ENCODE results near the gene SYT15.
"Not testable (repeated sequence)": the region's sequence is repeated elsewhere in the genome, so short reads cannot be mapped to it uniquely, and the experiment has no call there.

The SYT15 gene

DNA sequence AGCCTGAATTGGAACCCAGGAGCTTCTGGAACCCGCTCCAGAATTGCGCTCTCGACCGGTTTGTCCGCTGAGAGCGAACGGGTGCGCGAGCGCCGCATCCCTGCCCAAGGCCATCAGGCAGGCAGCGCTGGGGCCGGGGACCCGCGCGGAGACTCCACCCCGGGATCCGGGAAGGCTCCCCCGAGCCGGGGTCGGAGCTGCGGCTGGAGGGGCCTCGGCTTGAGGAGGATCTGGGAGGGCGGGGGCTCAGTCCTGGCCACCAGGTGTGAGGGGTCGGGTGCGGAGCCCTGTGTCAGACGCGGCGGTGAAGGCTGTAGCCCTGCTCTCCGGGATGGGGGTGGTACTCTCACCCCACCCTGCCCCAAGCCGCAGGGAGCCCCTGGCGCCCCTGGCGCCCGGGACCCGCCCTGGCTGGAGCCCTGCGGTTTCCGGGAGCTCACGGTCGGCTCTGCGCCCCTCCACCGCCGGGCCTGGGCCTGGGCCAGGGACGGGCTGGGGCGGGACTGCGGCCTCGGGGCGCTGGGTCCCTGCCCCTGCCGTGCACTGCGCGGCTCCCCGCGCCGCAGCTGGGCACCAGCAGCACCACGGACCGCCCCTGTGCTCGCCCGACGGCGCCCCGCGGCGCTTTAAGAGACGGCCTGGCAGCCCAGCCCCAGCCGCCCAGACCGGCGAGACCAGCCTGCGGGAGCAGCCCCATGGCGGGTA is at the start of gene SYT15:
Gene SYT15, plus strand, starts transcription at position 655 of the 705 bp plus-strand sequence. Its CDS starts 41 bp downstream, at position 696.
- DNase-seq: not testable (repeated sequence)

DNA sequence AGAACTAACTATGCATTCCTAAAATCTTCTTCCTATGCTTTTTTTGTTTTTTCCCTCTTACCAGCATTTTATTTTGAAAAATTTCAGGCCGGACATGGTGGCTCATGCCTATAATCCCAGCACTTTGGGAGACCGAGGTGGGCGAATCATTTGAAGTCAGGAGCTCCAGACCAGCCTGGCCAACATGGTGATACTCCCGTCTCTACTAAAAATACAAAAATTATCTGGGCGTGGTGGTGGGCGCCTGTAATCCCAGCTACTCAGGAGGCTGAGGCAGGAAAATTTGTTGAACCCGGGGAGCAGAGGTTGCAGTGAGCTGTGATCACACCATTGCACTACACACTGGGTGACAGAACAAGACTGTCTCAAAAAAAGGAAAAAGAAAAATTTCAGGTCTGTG is 49.2 kb upstream of the SYT15 start:
- DNase-seq: not testable (repeated sequence)

DNA sequence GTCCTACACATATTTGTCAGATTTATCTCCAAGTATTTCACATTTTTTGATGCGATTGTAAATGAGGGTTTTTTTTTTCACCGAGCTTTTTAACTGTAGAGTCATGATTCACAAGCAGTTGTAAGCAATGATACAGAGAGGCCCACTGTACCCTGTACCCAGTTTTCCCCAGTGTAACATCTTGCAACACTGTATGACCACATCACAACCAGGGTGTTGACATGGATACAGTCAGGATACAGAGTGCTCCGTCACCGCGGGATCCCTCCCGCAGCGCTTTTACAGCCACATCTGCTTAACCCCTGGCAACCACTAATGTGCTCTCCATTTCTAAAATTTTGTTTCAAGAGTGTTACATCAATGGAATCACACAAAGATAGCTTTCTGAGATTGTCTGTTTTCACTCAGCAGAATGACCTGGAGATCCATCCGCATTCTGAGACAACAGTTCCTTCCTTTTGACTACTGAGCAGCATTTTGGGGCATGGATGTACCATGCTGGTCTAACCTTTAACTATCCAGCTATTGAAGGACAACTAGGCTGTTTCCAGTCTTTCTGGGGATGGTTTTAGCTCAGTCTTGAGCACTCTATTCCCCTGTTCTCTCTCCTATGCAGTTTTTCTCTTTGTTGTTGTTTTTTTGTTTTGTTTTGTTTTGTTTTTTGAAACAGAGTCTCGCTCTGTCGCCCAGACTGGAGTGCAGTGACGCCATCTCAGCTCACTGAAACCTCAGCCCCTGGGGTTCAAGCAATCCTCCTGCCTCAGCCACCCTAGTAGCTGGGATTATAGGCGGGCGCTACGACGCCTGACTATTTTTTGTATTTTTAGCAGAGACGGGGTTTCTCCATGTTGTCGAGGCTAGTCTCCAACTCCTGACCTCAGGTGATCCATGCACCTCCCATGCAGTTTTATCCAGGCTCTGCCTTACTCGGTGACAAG is 48.4 kb upstream of the SYT15 start:
- DNase-seq: no peak

DNA sequence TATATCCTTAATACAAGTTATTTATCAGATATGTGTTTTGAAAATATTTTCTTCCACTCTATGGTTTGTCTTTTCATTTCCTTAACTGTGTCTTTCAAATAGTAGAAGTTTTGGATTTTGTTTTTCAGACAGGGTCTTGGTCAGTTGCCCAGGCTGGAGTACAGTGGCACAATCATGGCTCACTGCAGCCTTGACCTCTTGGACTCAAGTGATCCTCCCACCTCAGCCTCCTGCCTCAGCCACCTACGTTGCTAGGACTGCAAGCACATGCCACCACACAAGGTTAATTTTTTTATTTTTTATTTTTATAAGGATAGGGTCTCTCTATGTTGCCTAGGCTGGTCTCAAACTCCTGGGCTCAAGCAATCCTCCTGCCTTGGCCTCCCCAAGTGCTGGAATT is 46.7 kb upstream of the SYT15 start:
- not testable (repeated sequence) for DNase-seq

DNA sequence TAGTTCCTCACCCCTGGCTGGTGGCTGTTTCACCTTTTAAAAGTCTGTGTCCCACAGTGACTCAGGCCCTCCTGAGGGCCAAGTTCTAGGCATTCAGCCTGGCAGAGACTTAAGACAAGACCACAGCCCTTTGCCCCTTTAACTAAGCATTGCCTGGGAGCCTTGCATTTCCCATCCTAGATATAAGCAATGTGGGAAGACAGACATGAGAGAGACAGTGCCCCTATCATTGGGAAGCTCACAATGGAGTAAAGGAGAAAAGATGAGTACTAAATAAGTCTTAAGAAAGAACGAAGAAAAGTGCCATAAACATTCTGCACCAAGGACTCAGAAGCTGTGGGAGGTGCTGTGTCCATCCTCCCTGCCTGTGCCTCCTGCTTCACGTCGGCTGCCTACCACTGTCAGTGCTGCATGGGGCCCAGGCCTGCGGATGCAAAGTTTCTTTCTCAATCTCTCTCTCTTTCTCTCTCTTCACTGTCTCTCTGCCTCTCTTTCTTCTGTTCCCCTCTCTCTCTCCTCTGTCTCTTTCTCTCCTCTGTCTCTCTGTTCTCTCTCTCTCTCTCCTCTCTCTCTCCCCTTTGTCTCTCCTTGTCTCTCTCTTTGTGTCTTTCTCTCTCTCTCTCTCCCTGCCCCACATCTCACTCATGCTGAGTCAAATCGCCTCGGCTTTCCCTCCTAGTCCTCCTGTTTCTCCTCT is 44.0 kb upstream of the SYT15 start:
- no peak for DNase-seq

DNA sequence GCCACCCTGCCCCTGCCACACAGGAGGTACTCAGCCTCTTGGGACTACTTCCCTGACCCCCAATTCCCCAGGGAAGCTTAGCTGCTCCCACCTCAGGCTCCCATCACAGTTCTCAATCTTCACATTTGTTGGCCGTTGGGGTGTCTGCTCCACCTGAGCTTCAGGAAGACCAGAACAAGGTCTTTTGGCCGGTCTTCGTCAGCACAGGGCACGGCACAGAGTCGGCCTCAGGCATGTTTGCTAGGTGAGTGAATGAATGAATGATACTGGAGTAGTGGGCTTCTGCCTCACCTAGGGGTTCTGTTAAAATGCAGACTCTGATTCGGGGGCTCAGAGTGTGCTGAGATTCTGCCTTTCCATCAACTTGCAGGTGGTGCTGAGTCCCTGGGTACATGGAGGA is 42.8 kb upstream of the SYT15 start:
- no peak for DNase-seq

DNA sequence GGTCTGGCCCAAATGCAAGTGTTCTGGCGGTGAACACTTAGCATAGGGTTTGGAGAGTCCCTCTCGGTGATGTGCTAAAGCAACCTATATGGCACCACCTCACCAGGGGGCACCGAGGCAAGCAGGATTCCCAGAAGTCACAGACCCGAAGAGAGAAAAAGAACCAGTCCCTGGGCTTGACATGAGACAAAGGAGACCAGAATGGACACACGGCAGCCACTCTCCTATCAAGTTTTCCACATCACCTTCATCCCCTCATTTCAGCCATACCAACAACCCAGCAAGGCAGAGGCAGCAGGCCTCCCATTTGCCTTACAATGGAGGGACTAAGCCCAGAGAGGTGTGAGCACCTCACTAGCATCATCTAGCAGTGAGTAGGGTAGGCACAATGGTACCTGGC is 42.1 kb upstream of the SYT15 start:
- no peak for DNase-seq

DNA sequence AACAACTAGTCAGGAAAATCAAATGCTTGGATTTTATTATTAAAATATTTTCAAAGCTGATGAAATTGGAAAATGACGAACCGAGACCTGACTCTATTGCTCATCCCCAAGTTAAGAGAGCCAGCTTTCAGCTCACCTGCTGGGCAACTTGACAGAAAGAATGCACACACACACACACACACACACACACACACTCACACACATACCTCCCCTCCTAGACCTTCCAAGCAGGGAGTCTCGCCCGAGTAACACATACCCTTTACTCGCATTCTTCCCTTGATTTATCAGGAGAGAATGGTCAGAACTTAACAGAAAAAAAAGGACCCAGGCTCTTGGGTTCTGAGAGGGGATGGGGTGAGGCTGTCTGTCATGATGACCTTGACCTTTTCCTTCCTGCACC is 41.6 kb upstream of the SYT15 start:
- no peak for DNase-seq

DNA sequence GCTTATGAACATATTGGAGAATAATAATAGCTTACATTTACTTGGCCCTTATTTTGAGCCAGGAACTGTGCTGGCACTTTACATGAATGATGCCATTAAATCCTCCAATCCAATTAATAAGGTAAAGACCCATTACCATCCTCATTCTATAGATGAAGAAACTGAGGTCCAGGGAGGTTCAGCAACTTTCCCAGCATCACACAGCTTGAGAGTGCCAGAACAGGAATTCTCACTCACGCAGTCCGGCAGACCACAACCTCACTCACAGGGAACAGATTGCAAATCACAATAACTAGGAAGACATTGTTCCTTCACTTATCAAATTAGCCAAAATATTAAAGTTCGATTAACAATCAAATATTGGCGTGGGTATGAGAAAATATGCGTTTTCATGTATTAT is 40.8 kb upstream of the SYT15 start:
- DNase-seq: no peak

DNA sequence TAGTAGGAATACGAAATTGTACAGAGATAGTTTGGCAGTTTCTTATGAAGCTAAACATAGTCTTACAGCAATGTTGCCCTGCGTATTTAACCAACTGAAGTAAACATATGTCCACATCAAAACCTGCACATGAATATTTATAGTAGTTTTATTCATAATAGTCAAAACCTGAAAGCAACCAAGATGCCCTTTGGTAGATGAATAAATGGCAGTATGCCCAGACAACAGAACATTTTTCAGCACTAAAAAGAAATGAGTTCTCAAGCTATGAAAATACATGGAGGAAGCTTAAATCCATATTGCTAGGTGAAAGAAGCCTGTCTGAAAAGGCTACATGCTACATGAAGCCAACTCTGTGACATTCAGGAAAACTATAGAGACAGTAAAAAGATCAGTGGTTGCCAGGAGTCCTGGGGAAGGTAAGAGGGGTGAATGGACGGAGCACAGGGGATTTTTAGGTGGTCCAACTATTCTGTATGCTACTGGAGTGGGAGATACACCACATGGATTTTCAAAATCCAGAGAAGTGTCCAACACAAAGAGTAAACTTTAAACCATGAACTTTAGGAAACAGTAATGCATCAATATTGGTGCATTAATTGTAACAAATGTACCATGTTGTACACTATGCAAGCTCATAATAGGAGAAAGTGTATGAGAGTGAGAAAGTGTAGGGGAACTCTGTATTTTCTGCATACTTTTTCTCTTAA is 40.1 kb upstream of the SYT15 start:
- no peak for DNase-seq

DNA sequence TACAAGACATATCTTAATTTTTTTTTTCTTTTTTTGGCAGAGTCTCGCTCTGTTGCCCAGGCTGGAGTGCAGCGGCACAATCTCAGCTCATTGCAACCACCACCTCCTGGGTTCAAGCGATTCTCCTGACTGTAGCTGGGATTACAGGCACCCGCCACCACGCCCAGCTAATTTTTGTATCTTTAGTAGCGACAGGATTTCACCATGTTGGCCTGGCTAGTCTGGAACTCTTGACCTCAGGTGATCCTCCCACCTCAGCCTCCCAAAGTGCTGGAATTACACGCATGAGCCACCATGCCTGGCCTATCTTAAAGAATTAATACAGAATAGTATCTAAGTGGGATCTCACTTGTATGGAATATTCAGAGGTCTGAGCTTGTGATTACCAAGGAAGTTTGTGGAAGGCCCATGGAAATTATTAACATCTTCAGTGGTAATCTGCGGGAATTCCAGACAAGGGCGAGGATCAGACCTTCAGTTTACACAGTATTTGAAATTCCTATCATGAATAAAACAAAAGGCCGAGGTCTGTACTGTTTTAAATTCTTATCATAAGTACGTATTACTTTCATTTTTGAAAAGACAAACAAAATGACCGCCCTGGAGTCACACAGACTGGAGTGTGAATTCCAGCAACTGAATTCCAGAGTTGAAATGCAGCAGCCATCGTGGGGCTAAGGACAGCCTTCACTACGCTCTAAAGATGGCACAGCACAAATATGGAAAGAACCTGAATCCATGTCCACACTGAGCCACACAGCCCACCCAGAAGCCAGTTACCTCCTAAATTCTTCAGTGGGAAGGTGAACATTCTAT is 39.1 kb upstream of the SYT15 start:
- no peak for DNase-seq

DNA sequence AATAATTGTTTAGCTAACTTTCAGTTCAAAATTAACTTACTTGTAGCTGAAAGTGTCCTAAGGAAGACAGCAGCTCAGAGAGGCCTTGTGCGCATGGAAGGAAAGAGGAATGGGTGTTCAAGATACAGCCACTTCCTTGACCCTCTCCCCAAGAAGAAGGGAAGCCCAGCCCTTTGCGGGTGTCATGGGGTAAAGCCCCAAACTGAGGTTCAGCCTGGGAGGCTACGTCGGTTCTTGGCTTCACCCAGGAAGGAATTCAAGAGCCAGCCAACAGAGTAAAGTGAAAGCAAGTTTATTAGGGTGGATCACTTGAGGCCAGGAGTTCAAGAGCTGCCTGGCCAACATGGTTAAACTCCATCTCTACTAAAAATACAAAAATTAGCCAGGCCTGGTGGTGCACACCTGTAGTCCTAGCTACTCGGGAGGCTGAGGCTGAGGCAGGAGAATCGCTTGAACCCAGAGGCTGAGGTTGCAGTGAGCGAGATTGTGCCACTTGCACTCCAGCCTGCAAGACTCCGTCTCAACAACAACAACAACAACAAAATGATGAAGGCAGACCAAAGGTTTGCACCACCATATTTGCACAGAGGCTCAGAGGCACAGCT is 38.4 kb upstream of the SYT15 start:
- peak; percentile 0 for DNase-seq

DNA sequence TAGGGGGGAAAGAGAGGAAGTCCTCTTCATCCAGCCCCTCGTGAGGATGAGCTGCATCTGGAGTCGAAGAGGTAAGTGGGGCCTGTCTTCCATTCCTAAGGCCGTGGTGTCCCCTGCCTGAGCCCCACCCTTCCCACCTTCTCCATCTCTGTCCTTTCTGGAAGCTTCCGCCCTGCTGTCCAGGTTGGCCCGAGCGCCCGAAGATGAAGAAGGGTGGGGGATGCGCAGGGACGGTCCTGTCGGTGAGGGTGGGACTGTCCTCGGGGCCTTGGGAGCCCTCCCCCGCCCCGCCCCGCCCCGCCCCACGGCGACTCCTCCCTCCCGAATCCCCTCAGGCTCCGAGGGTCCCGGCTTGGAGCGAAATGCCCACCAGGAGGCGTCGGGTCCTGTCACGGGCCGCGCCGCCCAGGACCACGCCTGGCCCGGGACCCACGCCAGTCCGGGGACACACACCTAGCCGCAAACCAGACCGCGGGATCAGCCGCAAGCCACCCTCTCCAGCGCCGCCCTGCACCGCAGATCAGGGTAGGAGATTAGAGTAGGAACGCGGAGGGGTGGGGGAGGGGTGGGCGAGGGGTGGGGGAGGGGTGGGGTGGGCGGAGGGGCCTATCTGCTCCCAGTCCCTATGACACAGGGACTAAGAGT is 37.8 kb upstream of the SYT15 start:
- peak; percentile 1 for DNase-seq

DNA sequence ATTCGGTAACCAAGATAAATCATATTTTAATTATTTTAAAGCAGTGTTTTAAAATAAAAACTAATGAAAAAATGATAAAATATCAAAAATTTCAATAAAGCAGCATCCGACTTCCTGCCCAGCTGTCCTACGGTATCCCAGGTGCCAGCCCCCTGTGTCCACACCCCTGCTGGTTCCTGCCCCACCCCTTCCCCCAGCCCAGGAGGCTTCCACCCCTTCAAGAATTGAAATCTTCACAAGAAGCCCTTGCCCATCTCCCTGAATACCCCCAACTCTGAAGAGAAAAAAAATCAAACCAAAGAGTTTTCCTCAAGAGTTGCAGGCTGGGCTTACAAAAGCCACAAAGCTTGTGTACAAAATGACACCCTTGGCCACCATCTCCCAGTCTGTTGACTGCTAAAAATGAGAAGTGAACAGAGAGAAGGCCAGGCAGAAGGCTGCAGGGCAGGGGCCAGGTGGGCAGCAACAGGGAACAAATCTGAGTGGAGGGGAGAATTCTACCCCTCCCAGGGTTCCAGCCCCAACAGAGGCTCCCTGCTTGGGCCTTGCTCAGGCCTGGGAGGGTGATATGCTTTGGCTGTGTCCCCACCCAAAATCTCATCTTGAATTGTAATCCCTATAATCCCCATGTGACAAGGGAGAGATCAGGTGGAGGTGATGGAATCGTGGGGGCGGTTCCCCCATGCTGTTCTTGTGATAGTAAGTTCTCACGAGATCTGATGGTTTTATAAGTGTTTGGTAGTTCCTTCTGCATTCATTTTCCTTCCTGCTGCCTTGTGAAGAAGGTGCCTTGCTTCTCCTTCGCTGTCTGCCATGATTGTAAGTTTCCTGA is 37.0 kb upstream of the SYT15 start:
- DNase-seq: peak; percentile 1

DNA sequence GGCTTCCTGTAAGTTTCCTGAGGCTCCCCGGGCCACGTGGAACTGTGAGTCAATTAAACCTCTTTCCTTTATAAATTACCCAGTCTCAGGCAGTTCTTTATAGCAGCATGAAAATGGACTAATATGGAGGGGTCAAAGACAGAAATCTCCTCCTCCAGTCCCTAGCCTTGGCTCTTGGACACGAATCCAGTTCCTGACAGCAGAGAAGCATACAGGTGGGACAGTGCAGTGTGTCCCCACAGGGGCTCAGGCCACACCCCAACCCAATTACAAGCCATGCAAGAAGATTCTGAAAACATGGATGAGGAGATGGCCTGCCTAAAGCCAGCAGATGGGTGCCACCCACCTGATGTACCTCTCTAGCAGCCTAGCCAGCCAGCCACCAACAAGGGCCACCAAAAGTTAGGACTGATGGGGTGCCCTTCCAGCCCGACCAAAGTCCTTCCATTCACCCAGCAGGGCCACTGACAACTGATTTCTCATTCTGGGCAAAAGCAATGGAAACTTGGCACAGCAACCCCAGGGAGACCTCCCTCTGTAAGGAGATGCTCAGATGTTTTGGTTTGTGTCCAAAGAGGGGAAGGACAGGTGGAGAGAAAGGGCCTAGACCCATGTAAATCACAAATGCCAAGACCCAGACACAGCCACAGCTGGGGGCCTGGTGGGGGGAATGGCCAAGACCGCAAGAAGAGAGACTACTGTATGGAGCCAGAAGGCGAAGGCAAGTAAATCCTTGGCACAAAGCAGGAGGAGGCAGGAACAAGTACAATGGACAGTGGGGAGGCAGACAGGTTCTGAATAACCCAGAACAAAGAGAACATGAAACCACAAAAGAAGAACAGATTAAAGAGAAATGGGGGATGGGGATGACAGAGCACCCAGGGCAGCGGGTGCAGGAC is 36.1 kb upstream of the SYT15 start:
- peak; percentile 1 for DNase-seq

DNA sequence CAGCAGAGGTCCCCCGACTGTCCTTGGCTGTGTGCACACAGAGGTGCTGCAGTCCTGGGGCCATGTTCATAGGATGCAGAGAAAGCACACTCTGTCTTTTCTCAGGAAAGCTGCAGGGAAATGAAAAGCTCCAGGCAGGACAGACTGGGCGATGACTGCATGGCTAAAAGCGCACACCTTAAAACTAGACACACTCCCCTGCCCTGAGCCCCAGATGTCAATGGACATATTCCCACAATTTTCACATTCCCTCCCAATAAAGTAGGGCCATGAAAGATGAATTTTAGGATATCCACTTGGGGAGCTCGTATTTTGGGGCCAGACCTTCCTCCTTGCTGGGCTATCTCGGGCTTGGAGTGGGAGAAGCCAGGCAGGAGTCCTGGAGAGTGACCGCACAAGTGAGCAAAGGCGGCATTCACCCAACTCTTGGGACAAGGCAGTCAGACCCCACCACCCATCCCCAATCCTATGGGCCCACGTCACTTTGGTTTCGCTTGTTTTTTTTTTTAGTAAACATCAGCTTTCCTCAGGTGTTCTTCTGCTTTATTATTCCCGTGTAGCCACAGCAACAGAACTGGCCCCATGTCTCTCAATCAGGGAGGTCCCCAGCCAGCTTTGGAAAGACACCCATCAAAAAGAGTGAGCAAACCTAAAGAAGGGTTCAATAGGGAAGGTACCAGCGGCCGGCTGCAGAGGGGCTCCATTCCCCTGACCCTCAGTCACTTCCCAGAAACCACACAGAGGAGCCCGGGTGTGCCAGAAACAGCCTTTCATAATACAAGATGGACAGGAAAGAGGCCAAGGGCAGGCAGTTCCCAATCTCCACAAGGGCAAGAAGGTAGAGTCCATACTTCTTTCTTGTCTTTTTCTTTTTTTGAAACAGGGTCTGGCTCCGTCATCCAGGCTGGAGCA is 35.2 kb upstream of the SYT15 start:
- peak; percentile 0 for DNase-seq

DNA sequence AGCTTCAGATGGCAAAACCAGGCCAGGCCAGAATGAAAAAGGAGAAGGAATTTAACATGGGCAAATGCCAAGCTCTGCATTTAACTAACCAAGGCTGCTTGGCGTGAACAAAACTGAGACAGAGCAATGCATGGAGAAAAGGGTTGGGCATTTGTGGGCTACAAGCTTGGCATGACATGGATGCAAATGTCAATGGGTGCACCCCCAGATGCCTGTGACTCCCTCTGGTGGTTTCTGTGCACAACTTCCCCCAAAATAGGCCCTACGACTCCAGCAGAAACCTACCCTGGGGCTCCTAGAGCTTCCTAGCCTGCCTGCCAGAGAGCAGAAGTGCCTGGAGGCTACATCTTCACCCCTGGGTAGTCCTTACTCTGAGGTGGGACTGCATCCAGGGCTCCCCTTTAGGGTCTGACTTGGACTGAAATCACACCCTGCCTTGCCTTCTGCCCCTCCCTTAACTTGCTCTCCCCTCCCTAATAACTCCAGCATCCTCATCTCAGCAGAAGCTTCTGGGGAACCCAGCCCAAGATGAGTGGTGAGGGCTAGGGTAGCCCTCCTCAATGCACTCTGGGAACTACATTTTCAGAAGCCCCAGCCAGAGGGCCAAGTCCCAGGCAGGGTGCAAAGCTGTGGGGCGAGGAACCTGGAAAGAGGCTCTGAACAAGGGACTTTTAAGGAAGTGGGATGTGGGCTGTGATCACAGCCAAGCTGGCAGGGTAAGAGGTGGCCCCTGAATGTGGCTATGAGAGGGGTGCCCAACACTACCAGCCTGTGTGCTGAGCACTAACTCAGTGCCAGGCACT is 33.7 kb upstream of the SYT15 start:
- peak; percentile 8 for DNase-seq

Measured in stimulated activated CD4-positive, alpha-beta T cell treated with anti-CD3 and anti-CD28 coated beads, Interleukin-1b, Interleukin-23, amount 100 ng/mL, for 48 hours (primary cell).